HG03196 (cell line): Measurements from ENCODE around the gene ST6GAL1.
"Not testable (repeated sequence)": the region's sequence is repeated elsewhere in the genome, so short reads cannot be mapped to it uniquely, and the experiment has no call there.

Source experiments
- ATAC-seq: cut with Tn5 transposase; IDR thresholded peaks from one replicate; pipeline ENCODE4 v1.9.1; 2021; ENCODE audit not compliant: unreplicated experiment

Gene ST6GAL1

GRCh38 chr3:187042346-187042745 lies 112.0 kb downstream of the ST6GAL1 start:
- no peak for ATAC-seq

GRCh38 chr3:187042874-187043458 lies 112.6 kb downstream of the ST6GAL1 start:
- ATAC-seq = no peak

- peak; percentile 58 for ATAC-seq
These were observed 113.9 kb downstream of the ST6GAL1 start for GRCh38 chr3:187044206-187044605.

- ATAC-seq = no peak
These were observed 114.7 kb downstream of the ST6GAL1 start for GRCh38 chr3:187044867-187045552.

GRCh38 chr3:187046033-187046432 lies 115.7 kb downstream of the ST6GAL1 start:
- ATAC-seq = no peak

- no peak for ATAC-seq
These were observed 119.3 kb downstream of the ST6GAL1 start for GRCh38 chr3:187049462-187050101.

GRCh38 chr3:187051066-187051465 lies 120.7 kb downstream of the ST6GAL1 start:
- no peak for ATAC-seq

GRCh38 chr3:187051724-187052366 lies 121.5 kb downstream of the ST6GAL1 start:
- ATAC-seq = no peak

GRCh38 chr3:187052427-187052826 lies 122.1 kb downstream of the ST6GAL1 start:
- not testable (repeated sequence) for ATAC-seq

- ATAC-seq = not testable (repeated sequence)
These were observed 124.1 kb downstream of the ST6GAL1 start for GRCh38 chr3:187054433-187054832.

GRCh38 chr3:187057803-187058202 lies 127.5 kb downstream of the ST6GAL1 start:
- ATAC-seq = not testable (repeated sequence)

GRCh38 chr3:187061748-187062147 lies 131.4 kb downstream of the ST6GAL1 start:
- no peak for ATAC-seq

- no peak for ATAC-seq
These were observed 132.3 kb downstream of the ST6GAL1 start for GRCh38 chr3:187062526-187063177.

- no peak for ATAC-seq
These were observed 133.2 kb downstream of the ST6GAL1 start for GRCh38 chr3:187063286-187064121.

GRCh38 chr3:187064210-187065115 lies 134.1 kb downstream of the ST6GAL1 start:
- ATAC-seq = no peak

GRCh38 chr3:187066228-187066995 lies 136.1 kb downstream of the ST6GAL1 start:
- no peak for ATAC-seq

- ATAC-seq = no peak
These were observed 138.5 kb downstream of the ST6GAL1 start for GRCh38 chr3:187068787-187069186.

- no peak for ATAC-seq
These were observed 139.7 kb downstream of the ST6GAL1 start for GRCh38 chr3:187069857-187070516.
